HG02798 (cell line): ENCODE data around the gene ACOXL.
"Not testable (repeated sequence)": the region's sequence is repeated elsewhere in the genome, so short reads cannot be mapped to it uniquely, and the experiment has no call there.

Source experiments
- ATAC-seq: cut with Tn5 transposase; IDR thresholded peaks from one replicate; pipeline ENCODE4 v1.9.1; 2021; ENCODE audit warnings: mild to moderate bottlenecking; ENCODE audit not compliant: unreplicated experiment, poor library complexity

Gene ACOXL

GRCh38 chr2:111044066-111044465 is 311.7 kb downstream of the ACOXL start:
- no peak for ATAC-seq

DNA sequence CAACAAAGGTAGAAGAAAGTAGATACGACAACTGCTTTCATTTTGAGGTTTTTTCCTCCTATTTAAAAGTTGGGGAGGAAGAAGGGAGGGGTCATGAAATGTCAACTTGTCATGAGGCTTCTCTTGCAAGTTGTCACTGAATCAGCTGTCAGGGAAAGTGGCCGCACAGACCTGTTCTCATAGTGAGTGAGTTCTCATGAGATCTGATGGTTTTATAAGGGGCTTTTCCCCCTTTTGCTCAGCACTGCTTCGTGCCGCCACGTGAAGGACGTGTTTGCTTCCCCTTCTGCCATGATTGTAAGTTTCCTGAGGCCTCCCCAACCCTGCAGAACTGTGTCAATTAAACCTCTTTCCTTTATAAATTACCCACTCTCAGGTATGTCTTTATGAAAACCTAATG is 312.9 kb downstream of the ACOXL start:
- not testable (repeated sequence) for ATAC-seq

DNA sequence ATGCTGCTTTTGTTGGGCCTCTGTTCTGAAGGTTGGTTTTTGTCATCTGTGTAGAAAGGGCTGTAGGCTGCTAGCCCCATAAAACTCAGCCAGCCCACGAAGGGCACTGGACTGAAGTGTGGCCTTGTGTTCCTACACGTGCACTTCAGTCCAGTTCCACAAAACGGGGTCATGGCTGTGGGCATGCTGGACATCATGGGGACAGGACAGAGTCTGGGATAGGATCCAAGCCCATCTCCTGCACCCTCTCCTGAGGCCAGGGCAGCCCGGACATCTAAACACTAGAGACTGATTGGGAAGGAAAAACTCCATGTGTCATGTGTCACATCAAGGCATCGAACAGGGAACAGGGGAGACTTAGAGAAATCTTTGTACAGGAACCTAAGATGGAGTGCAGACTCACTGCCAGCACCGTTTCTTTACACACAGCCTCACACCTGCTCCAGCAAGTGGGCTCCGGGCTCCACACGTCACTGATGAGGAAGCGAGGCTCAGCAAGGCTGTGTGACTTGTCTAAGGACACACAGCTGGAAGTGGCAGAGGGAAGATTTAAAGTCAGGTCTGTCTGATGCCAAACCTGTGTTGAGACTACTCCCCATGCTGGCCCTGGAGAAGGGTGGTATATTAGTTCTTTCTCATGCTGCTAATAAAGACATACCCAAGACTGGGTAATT is 313.5 kb downstream of the ACOXL start:
- ATAC-seq: no peak

- no peak for ATAC-seq
Measured at GRCh38 chr2:111046670-111047069, 314.3 kb downstream of the ACOXL start.

DNA sequence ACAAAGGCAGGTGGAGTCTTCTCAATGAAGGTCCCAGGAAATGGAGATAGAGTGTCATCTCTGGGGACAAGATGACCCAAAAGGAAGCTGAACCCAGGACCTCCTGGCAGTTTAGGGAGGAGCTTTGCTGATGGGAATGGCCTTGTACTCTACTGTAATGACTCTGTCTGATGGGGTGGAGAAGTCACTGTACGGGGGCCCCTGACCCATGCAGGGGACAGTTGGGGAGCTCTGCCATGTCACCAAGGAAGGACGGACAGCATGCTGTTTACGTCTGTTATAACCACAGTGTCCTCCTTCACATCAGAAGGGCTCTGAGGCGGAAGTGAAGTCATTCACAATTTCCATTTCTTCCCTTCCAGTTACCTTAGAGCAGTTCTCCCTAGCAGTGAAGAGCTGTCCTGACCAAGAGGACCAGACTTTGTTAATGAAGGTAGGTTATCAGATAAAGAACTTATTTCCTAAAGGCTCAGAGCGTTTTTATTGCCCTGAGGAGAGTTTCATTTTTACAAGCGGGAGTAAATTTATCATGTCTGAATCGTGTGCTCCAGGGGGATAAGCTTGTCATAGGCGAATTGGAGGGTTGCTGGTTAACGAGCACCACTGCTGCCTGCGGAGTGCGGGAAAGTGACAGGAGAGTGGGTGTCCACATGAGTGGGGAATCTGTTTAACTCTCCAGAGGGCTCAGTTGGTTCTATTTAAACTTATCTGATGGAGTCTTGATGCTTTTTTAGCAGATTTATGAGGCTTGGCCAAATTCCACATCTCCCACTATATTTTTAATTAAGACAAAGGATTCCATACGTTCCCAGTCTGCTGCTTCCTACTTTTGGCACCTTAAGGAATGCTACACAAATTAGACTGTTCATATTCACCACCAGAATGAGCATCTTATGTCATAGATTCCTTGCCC is 316.7 kb downstream of the ACOXL start:
- ATAC-seq: no peak

DNA sequence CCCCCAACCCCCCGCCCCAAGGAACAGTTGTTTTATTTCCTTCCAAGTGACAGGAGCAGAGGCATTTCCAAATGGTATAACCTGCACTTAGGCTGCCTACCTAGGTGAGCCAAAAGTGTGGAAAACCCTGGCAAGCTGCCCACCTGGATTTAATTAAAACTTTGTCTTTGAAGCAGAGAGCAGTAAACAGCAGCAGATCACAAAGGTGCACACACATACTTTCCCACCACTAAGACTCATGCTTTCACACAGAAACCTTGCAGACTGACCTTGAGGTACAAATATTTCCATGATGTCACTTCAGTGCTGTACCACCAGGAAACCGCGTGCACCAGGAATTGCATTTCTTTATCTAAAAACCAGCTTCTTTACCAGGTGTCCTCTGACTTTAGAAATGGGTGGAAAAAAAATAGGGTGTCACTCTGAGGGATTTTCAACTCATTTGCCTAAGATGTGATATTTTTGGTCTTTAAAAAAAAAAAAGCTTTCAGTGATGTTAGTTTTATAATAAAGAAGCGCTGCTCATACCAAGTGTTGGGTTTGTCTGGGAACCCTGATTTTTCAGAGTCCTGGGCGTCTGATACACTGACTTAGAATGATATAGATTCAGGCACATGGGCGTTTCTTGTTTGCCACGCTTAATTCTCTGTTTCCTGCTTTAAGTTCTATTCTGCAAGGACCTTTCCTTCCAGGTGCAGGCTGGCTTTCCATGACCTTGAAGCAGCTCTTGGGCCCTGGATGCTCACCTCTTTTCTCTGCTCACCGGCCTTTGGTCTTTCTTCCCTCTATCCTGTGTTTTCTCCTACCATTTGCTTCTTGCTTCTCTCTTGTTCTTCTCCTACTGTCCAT is 317.6 kb downstream of the ACOXL start:
- peak; percentile 54 for ATAC-seq

- peak; percentile 25 for ATAC-seq
Measured at GRCh38 chr2:111050701-111051376, 318.5 kb downstream of the ACOXL start.

DNA sequence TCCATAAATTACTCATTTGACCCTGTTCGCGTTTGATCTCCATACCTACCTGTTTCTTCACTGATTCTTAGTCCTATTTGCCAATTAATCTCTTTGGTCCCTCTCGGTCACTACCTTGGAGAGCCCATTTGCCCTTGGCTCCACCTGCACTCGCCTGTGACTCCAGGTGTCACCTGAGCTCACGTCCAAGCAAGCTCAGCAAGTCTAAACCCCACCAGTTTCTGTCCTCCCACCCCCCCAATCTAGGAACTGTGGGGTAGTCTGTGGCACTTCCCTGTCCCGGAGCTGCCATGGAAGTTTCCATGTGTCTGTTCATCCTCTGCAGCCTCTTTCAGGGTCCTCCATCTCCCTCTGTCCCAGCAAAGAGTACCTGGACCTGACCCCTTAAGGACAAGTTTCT is 320.2 kb downstream of the ACOXL start:
- no peak for ATAC-seq

GRCh38 chr2:111053266-111053665 is 320.9 kb downstream of the ACOXL start:
- no peak for ATAC-seq

GRCh38 chr2:111053825-111054515 is 321.6 kb downstream of the ACOXL start:
- no peak for ATAC-seq

DNA sequence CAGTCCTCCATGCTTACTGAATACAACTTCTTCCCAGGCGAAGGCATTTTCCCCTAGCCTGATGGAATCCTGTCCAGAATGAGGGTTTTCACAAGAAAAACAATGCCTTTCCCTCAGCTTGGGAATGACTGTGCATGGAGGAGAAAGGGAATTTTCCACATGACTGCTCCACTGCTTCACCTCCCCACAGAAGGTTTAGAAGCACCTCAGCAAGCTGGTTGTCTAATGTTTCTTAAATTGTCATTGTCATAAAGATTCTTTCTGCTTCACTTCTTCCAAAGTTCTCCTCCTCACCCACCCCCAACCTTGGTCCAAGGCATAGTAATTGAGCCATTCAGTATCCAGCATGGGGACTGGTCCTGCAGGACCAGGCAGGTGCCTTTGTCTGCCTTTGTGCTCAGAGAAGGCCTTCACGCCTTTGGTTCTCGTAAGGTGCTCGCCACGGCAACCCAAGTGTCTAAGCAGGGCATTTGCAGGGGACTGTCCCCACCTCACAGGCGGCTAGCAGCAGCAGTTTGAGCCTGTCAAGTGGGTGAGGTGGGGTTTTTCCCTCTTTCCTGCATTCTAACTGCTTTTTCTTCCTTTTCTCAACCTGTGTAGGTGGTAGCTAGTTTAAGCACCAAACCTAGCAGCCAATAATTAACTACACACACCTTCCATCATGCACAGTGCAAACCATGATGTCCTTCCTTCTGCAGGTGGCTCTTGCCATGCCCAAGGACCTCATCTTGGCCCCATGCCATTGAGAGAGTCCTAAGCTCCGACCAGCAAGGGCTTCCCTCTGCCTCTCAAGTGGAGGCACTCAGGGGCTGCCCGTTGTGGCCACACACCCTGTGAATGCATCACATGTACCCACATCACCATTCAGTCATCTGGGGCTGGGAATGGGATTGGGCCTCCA is 322.7 kb downstream of the ACOXL start:
- peak; percentile 73 for ATAC-seq

DNA sequence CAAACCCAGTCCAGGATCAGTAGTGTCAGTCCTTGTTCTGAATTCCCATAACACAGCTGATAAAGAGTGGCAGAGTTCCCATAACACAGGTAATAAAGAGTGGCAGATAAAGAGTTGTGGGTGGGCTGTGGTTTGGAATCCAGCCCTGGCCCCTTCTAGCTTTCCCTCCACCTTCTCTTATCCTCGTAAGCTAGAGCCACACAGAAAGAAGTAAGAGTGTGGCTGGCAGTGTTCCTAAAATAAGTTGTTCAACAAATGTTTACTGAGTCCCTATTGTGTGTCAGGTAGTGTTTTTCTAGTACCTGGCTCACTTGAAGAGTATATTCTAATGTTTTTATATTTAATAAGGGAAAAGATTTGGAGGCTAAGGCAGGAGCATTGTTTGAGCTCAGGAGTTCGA is 323.4 kb downstream of the ACOXL start:
- no peak for ATAC-seq

DNA sequence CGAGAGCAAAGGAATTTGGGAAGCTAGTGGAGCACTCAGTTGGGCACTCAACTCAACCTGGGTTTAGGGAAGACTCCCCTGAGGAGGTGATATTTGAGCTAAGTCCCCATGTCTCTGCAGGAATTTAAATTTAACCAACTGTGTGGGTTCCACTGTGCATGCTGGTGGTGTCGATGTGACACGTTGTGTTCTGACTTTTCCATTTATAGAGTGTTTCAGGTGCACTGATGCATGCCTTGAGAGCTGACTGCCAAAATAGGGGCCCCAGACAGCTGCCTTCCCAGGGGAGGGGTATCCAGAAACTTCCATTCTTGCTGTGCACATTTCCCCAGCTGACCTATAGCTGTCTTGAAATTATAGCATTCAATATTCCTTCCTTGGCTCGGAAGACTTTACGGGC is 324.7 kb downstream of the ACOXL start:
- peak; percentile 38 for ATAC-seq

DNA sequence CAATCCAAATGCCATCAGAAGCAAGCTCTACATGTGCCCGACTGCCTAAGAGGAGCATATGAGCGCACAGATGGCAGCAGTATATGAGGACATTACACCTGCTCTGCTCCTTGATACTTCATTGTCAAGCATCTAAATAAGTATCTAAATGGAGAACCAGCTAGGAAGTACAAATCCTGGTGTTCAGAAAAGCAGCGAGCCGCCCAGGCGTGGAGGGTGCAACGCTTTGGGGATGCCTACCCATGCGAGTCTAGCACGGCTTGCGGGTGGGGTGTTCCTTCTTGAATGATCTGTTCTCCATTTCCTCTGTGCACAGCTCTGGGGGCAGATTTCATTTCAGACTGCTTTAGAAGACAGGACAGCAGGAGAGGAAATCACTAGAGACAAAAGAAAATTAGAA is 325.3 kb downstream of the ACOXL start:
- no peak for ATAC-seq

DNA sequence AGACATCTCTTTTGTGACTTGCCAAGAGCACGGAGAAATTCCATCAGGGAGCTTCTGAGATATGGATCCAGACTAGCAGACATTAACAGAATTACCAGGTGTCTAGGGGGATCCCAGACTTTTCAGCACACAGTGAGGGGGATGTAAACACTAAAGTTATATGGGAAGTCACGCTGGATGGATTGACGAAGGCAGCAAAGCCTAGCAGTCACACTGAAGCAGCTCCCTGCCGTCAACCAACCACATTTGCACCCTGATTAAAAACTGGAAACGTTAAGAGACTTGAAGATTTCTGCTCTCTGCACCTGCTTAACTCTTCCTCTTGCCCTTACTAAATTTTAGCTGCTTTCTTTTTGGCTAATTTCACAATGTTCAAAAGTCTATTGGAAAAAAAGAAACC is 325.9 kb downstream of the ACOXL start:
- no peak for ATAC-seq

DNA sequence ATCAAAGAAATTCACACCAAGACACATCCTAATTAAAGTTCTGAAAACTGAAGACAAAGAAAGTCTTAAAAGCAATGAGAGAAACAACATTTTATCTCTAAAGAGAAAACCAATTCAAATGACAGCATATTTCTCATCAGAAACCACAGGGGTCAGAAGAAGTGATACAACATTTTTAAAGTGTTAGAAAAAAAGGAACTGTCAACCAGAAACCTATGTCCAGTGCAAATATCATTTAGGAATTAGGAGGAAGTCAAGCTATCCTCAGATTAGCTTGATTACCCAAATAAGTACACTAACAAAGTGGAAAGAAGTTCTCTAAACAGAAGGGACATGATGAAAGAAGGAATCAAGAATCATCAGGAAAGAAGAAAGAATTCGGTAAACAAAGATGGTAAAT is 328.8 kb downstream of the ACOXL start:
- ATAC-seq: no peak

DNA sequence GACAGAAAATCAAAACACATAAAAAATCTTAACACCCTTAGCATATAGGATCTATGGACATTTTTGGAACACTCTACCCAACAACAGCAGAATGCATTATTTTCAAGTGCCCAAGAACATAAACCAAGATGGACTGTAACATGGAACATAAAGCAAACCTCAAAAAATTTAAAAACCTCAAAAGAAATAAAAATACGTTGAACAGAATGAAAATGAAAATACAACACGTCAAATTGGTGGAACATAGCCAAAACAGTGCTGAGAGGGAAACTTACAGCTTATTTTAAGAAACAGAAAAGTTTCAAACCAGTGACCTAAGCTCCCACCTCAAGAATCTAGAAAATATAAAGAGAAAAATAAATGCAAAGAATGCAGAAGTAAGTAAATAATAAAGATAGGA is 330.0 kb downstream of the ACOXL start:
- peak; percentile 71 for ATAC-seq

DNA sequence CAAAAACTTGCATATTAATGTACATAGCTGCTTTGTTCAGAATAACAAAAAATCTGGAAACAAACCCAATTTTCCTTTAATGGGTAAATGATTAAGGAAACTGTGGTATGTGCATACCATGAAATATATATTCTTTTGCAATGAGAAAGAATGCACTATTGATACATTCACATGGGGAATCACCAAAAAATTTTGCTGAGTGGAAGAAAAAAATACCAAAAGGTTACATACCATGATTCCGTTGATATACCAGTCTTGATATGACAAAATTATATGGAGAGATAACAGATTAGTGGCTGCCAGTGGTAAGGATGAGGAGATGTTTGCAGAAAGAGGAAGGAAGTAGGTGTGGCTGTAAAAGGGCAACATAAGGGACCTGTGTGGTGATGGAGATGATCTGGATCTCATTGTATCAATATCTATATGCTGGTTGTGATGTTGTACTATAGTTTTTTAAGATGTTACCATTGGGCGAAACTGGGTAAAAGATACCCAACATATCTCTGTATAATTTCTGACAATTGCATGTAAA is 333.8 kb downstream of the ACOXL start:
- ATAC-seq: no peak
